ENCODE results near the gene ANGPTL4.
"Not testable (repeated sequence)": the region's sequence is repeated elsewhere in the genome, so short reads cannot be mapped to it uniquely, and the experiment has no call there.

The ANGPTL4 gene, protein sequence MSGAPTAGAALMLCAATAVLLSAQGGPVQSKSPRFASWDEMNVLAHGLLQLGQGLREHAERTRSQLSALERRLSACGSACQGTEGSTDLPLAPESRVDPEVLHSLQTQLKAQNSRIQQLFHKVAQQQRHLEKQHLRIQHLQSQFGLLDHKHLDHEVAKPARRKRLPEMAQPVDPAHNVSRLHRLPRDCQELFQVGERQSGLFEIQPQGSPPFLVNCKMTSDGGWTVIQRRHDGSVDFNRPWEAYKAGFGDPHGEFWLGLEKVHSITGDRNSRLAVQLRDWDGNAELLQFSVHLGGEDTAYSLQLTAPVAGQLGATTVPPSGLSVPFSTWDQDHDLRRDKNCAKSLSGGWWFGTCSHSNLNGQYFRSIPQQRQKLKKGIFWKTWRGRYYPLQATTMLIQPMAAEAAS

DNA sequence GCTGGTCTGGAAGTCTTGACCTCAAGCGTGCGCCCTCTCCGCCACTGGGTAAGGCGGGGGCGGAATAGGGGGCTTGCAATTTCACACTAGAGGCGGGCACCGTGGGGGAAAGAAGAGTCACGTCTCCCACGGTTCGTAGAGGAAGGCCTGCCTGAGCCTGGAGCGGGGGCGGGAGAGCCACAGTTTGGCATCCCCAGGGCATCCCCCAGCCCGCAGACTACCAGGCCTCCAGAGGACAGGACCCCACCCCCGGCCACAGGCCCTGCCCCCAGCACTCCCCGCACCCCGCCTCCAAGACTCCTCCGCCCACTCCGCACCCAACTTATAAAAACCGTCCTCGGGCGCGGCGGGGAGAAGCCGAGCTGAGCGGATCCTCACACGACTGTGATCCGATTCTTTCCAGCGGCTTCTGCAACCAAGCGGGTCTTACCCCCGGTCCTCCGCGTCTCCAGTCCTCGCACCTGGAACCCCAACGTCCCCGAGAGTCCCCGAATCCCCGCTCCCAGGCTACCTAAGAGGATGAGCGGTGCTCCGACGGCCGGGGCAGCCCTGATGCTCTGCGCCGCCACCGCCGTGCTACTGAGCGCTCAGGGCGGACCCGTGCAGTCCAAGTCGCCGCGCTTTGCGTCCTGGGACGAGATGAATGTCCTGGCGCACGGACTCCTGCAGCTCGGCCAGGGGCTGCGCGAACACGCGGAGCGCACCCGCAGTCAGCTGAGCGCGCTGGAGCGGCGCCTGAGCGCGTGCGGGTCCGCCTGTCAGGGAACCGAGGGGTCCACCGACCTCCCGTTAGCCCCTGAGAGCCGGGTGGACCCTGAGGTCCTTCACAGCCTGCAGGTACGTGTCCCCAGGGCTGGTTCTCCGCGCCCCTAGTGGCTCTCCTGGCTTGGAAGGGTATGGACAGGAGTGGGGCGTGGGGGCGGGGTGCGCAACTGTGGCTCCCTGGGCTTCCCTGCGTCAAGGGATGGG lies at the start of gene ANGPTL4:
Gene ANGPTL4, plus strand, starts transcription at position 353 of the 969 bp plus-strand sequence. Its CDS starts 167 bp downstream, at position 520.
- peak; percentile 57 for DNase-seq

DNA sequence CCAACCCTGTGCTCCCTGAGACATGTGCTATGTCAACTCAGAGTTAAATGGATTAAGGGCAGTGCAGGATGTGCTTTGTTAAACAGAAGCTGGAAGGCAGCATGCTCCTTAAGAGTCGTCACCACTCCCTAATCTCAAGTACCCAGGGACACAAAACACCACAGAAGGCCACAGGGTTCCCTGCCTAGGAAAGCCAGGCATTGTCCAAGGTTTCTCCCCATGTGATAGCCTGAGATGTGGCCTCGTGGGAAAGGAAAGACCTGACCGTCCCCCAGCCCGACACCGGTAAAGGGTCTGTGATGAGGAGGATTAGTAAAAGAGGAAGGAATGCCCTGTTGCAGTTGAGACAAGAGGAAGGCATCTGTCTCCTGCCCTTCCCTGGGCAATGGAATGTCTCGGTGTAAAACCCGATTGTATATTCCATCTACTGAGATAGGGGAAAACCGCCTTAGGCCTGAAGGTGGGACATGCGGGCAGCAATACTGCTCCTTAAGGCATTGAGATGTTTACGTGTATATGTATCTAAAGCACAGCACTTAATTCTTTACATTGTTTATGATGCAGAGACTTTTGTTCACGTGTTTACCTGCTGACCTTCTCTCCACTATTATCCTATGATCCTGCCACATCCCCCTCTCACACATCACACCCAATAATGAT lies 48.8 kb upstream of the ANGPTL4 start:
- not testable (repeated sequence) for DNase-seq

DNA sequence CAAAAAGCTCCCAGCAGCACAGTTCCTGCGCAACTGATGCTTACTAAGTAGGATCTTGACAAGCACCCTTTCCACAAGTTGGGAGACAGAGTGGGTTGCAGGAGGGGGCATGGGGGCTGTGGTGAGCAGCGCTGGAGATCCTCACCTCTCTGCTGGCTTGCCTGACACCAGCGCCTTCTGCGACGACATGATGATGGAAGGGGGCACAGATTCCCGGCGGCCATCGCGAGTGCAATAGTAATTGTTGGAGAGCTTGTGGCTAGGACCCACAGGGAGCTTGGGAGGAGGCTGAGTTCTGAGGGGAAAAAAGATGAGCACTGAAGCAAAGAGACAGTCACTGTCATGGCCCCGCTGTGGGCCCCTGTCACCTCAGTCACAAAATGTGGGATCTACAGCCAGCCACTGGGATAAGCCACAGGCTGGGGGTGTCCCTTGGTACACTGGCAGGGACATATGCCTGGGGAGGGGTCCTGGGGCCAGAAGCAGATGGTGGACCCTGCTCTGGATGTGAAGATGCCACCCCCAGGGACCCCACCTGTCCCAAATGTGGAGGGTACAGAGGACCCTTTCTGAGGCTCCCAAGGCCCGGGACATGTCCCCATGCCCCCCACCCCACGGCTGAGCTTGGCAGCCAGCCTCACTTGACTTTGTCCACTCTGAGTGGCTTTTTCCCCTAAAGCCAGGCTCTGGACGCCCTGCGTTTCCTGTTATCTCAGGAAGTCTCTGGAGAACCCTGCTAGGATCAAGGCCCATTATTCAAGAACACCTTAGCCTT lies 47.4 kb upstream of the ANGPTL4 start:
- DNase-seq: no peak

DNA sequence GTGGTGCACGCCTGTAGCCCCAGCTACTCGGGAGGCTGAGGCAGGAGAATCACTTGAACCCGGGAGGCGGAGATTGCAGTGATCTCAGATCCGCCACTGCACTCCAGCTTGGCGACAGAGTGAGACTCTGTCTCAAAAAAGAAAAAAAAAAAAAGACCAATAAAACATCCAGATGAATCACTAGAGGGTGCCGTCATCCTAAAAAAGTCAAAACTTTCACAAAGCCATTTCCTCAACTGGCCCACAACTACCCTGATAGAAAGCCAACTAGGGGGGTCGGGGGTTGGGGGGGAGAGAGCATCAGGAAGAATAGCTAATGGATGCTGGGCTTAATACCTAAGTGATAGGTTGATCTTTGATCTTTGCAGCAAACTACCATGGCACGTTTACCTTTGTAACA lies 45.1 kb upstream of the ANGPTL4 start:
- DNase-seq: not testable (repeated sequence)

DNA sequence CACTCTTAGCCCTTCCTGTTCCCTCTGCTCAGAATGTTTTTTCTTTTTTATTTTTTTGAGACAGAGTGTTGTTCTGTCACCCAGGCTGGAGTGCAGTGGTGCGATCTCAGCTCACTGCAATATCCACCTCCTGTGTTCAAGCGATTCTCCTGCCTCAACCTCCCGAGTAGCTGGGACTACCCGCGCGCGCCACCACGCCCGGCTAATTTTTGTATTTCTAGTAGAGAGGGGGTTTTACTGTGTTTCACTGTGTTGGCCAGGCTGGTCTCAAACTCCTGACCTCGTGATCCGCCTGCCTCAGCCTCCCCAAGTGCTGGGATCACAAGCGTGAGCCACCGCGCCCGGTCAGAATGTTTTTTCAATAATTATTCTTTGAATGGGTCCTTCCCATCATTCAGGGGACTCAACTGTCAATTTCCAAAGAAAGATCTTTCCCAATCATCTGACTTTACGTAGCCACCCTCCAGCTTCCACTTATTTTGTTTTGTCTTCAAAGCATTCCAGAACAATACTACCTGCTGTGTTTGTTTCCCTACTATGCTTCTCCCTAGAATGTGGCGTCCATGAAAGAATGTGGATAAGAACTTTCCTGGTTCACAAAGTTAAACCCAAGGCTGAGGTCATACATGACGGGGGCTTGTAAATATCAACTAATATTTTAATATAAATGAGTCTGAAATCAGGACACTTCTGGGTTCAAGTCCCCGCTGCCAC lies 44.0 kb upstream of the ANGPTL4 start:
- DNase-seq: no peak

DNA sequence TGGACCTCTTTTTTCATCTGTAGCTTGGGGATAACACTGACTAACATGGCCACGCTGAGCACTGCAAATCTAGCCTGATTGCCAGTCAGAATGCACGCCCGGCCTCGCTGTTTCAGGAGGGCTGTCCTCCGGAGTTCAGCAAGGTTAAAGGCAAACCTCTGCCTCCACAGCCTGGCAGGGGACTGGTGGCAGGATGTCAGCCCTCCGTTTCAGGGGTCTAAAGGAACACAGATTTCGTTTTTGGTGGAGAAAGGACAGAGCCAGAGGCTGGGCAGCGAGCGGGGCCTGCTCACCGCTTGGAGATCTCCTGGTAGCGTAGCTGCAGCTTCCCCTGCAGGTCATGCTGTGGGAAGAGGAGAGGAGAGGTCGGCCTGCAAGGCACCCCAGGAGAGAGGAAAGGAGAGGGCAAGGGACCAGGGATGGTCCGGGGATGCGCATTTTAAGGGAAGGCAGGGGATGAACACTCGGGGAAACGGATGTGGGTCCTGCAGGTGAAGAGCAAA lies 43.3 kb upstream of the ANGPTL4 start:
- DNase-seq: no peak

DNA sequence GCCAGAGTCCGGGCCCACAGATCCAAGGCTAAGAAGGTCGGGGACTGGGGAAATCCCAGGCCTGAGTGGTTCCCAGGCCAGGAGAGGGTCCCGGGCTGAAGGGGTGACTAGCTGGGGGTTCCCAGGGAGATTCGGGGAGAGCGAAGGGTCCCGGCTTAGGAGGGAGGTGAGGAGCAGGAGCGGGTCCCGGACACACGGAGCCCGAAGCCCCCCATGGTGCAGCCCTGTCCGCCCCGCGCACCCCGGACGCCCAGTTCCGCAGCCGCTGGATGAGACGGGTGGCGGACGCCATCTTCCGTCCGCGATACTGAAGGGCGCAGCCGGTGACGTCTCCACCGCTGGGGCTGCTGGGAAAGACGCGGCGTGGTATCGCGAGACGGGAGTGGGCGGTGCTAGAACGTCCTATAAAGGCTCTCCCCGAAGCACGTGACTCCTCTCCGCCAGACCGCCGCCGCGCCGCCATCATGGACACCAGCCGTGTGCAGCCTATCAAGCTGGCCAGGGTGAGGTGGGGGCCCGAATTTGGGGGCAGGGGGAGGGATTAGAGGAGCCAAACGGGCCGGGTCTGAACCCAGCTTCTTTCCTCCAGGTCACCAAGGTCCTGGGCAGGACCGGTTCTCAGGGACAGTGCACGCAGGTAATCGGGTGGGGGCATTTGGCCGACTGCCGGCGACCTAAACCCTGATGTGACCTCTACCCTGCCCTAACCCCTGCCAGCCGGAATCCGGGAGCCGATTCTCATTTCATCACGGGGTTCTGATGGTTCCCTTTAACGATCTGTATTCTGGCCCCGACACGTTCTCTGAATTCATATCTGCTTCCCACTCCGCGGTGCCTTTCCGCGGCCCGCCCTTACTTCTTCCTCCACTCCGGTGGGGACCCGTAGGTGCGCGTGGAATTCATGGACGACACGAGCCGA lies 42.6 kb upstream of the ANGPTL4 start, which contains the start of the genes NDUFA7 and RPS28:
Gene NDUFA7, minus strand, starts transcription at position 309 of the 919 bp plus-strand sequence. Its CDS starts 17 bp downstream, at position 292.
Gene RPS28, plus strand, starts transcription at position 430 of the 919 bp plus-strand sequence. Its CDS starts 35 bp downstream, at position 465.
- peak; percentile 96 for DNase-seq

DNA sequence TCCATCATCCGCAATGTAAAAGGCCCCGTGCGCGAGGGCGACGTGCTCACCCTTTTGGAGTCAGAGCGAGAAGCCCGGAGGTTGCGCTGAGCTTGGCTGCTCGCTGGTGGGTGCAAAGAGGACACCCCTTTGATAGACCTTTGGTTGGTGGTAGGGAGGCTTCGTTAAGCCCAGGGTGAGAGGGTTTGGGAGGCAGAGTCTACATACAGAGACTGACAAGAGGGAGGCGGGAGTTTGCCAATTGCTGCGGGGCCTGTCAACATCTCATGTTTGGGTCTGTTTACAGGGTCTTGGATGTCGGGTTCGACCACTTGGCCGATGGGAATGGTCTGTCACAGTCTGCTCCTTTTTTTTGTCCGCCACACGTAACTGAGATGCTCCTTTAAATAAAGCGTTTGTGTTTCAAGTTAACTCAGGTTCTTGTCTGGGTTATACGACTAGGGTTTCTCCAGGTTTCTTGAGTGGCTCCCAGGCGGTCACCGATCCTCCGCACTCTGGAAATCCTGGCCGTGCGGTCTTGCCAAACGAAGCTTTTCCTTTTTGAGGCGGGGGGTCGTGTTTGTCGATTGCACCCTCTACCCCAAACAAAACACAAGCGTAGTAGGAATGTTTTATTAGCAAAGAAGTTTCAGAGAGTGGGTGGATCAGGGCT lies 41.8 kb upstream of the ANGPTL4 start:
- DNase-seq: no peak

DNA sequence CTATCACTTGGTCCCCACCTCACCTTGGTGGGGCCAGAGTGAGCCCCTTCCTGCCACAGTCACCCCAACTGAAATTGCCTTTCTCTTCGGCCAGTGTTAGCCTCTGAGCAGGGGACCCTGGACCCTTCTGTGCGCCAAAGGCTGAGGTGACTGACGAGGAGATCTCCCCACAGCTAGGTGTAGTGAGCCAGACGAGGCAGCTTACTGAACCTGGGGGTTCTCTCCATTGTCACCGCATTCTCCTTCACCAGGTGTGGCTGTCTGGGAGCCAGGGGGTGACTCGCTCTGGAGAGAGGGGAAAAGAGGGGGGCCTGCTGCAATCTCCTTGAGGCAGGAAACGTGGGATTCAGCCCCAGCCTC lies 41.3 kb upstream of the ANGPTL4 start:
- no peak for DNase-seq

DNA sequence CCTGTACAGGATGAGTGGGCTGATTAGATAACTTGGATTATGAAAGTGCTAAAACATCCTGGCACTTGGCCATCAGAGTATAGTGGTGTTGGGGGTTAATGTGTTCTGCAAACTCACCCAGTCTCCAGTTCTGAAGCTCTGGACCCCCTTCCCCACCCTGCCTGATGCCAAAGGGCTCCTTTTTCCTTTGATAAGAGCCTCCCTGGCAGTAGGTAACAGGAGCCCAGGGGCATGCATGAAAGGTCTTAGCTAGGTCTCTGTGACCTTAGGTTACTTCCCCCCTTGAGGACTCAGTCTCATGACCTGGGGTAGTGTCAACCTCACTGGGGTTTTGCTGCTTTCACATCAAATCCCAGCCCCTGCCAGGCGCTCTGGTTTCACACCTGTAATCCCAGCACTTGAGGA lies 40.2 kb upstream of the ANGPTL4 start:
- DNase-seq: no peak

DNA sequence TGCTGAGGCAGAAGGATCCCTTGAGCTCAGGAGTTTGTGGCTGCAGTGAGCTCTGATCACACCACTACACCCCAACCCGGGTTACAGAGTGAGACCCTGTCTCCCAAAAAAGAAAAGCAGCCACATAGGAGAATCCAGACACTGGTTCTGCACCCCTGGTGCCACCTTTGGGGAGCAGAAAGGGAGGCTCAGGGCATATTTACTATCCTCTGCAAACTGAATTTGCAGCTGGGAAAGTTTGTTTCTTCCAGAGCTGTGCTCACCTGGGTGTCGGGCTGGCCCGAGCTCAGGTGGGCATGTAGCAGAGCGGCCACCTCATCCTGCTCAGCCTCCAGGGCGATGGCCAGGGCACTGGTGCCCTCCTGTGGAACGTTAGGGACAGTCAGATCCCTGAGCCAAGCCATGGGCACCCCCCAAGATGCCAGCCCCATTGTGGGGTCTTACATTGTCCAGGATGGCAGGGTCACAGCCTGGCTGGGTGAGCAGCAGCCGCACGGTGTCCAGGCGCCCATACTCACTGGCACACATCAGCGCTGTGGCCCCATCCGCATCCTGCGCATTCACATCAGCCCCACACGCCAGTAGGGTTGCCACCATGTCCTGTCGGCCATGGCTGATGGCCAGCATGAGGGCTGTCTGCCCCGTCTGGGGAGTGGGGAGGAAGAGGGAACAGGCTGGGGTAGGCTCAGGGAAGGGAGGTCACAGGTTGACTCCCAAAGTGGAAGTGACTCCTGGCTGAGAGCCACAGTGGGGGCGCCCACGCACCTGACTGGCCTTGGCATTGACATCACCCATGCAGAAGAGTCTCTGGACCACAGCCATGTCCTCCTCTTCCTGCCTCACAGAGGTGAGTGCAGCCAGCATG lies 39.5 kb upstream of the ANGPTL4 start:
- DNase-seq: no peak

DNA sequence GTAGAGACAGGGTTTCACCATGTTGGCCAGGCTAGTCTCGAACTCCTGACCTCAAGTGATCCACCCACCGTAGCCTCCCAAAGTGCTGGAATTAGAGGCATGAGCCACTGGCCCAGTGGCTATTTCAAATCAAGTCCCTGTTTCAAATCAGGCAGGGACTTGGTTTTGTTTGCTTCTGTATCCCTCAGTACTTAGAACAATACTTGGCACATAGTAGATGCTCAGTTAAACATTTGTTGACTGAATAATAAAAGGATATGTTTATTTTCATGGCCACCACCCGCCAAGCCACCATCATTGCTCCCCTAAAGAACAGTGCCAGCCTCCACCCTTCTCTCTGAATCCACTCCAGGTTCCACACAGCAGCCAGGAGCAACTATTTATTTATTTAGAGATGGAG lies 38.5 kb upstream of the ANGPTL4 start:
- DNase-seq: no peak

DNA sequence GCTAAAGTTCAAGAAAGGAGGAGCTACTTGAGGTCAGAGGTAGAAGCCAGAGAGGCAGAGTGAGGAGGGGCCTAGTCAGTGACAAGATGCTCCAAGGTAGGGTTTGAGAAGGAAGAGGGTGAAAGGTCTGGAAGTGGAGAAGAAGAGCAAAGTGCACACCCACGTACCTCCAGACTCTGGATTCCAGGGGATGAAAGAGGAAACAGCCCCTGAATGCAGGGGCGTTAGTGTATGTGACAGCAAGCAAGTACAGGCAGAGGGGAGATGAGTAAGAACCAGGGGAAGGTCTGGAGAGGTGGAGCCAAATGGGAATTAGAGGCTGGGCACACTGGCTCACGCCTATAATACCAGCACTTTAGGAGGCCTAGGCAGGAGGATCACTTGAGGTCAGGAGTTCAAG lies 34.0 kb upstream of the ANGPTL4 start:
- DNase-seq: no peak

DNA sequence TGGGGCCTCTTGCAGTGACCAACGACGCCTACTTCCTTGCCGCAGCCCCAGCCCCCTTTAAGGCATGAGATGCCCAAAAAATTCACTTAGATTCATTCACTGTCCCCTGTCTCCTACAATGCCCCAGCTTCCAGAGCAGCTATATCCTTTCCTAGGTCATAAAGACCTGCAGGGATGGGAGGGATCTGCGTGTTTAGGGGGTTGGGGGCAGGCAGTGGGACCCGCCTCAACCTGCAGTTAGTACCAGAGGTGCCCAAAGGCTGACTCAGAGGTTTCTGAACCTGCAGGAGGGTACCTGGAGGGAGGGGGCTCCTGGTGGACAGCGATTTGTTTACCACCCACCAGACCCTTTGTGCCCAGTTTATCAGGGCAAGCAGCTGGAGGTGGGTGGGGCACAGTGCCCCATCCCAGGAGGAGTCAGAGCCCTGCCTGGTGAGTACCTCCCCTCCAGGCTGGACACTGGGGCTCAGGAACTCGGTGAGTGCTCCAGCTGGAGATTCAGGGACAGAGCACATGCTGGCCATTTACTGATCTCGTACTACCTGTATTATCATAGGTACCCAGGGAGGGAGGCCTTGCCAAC lies 32.6 kb upstream of the ANGPTL4 start:
- DNase-seq: no peak

DNA sequence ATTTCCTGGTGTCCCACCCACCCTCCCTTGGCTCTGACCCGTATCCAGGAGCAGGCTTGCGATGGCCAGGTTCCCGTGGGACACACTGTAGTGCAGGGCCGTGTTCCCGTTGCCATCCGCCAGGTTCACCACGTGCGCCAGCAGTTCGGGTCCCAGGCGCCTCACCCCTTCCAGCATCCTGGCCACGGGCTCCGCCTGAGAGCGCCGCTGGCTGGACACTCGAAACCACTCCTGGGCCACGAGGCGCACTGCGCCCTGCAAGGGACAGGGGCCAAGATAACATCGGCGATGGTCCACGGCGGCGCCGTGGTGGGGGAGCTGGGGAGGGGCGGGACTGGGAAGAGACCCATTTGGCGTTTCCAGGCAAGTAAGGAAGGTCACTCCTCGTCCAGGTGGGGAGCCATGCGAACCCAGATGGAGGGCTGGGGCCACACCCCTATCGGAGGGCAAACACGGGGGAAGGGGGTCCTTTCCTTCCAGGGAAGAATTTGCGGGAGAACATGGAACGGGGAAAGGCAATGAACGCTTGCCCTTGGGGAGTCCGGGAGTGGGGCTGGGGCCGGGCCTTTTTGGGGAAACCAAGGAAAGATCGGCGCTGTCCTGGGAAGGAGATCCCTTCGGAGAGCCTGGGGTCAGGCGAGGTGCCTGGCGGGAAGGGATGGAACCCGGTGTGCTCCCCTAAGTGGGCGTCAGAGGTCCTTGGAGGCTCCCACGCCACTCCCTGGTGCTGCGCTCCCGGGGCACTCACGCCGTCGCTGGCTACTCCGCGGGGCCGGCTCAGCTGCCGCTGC lies 30.8 kb upstream of the ANGPTL4 start:
- DNase-seq: no peak

DNA sequence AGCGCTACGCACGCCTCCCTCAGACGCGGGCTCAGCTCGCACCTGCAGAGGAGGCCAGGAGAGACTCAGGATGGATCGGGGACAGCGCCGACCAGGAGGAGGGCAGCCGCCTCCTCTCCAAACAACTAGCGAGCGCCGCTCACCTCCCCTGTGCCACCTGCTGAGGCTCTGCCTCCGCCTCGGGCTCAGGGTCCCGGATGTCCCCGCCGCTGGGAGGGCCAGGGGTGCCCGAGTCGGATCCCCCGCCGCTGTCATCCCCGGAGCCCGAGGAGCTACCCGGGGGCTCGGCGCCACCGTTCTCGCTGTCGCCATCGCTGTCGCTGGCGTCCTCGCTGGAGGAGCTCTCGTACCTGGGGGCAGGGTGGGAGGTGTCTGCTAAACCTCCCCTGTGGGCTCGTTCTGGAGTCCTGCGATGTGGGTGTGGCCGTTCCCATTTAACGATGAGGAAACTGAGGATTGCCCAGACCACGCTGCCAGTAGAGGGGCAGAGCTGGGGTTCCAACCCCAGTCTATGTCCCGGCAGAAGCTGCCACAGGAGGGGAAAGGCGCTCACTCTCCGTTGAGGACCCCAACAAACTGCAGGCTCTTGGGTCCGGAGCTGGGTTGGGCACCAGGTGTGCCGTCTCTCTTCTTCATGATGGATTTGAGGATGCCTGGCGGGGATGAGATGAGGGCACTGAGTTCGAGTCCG lies 30.0 kb upstream of the ANGPTL4 start:
- DNase-seq: no peak

All from stimulated activated CD4-positive, alpha-beta T cell treated with anti-CD3 and anti-CD28 coated beads, Interleukin-12 subunit alpha, Interleukin-12 subunit beta, amount 100 ng/mL, for 4 hours (primary cell).